SJCRH30 (cell line): ENCODE measurements around the gene RAB4B. TPM values are rescaled to one million over a fixed set of nuclear protein-coding genes. Genes with fewer than 3 reads are reported as not detected.
A peak's percentile ranks its signal among the peaks of the same experiment; 100 is the strongest.
"Not testable (repeated sequence)": the region's sequence is repeated elsewhere in the genome, so short reads cannot be mapped to it uniquely, and the experiment has no call there.

Experiments used
- DNase-seq, 2 experiments: peaks; one replicate each; pipeline ENCODE4 v3.0.0-alpha.2; 2015 to 2020
- H3K27ac ChIP-seq: fragments of 250-450 bp; sonication (Bioruptor Pico); 2 replicates; pipeline ENCODE4 v1.5.1; 2020; ENCODE audit warnings: mild to moderate bottlenecking, moderate library complexity
- H3K27me3 ChIP-seq: fragments of 250-450 bp; sonication (Bioruptor Pico); 2 replicates; pipeline ENCODE4 v1.5.1; 2020; ENCODE audit warnings: mild to moderate bottlenecking, moderate library complexity
- H3K36me3 ChIP-seq: fragments of 250-450 bp; sonication (Bioruptor Pico); 2 replicates; pipeline ENCODE4 v1.5.1; 2020; ENCODE audit warnings: mild to moderate bottlenecking, moderate library complexity
- H3K4me1 ChIP-seq: fragments of 250-450 bp; sonication (Bioruptor Pico); 2 replicates; pipeline ENCODE4 v1.5.1; 2020; ENCODE audit warnings: mild to moderate bottlenecking, moderate library complexity
- H3K4me3 ChIP-seq: fragments of 250-450 bp; sonication (Bioruptor Pico); 2 replicates; pipeline ENCODE4 v1.5.1; 2020; ENCODE audit warnings: mild to moderate bottlenecking, moderate library complexity
- H3K9me3 ChIP-seq: fragments of 250-450 bp; sonication (Bioruptor Pico); replicated peaks from 2 replicates; pipeline ENCODE4 v1.5.1; 2020; ENCODE audit warnings: mild to moderate bottlenecking, moderate library complexity
- total RNA-seq: library from RNA; depleted of rRNA; stranded (reverse); fragments of >200 nt; shearing (Covaris generic); gene quantifications from 2 replicates; pipeline ENCODE4 v1.2.3, GENCODE V29; 2014

The RAB4B gene
- total RNA-seq, 1 experiment from 2014 or later, result 11.1 TPM

DNA sequence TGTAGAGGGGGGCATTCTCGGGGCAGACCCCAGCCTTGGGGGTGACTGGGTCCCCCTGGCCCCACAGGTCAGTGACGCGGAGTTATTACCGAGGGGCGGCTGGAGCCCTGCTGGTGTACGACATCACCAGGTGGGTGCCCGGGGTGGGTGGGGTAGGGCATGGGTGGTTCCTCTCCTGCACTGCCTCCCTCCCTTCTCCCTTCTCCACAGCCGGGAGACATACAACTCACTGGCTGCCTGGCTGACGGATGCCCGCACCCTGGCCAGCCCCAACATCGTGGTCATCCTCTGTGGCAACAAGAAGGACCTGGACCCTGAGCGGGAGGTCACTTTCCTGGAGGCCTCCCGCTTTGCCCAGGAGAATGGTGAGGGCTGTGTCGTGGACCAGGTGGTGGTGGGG lies 5.7 kb downstream of the RAB4B start:
- H3K4me3 ChIP-seq, result no peak overlapping the region
- no peaks in the 10 kb centered on the region for H3K36me3 ChIP-seq
- DNase-seq, result no peak

DNA sequence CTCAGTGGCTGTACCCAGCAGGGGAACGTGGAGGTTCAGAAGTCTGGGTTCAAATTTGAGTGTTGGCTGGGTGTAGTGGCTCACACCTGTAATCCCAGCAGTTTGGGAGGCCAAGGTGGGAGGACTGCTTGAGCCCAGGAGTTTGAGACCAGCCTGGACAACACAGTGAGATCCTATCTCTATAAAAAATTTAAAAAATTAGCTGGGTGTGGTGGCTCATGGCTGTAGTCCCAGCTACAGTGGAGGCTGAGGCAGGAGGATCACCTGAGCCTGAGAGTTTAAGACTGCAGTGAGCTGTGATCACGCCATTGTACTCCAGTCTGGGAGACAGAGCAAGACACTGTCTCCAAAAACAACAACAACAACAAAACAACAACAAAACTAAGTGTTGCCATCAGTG lies 6.1 kb downstream of the RAB4B start:
- not testable (repeated sequence) for H3K9me3 ChIP-seq, H3K36me3 ChIP-seq, H3K27me3 ChIP-seq, H3K4me1 ChIP-seq, H3K4me3 ChIP-seq, H3K27ac ChIP-seq, DNase-seq

More for the DNA sequence above, 5.7 kb downstream of the RAB4B start:
- no peak overlapping the region for H3K27ac ChIP-seq
- no peaks in the 10 kb centered on the region for H3K4me1 ChIP-seq
- no peaks in the 10 kb centered on the region for H3K27me3 ChIP-seq
- no peaks in the 10 kb centered on the region for H3K9me3 ChIP-seq

DNA sequence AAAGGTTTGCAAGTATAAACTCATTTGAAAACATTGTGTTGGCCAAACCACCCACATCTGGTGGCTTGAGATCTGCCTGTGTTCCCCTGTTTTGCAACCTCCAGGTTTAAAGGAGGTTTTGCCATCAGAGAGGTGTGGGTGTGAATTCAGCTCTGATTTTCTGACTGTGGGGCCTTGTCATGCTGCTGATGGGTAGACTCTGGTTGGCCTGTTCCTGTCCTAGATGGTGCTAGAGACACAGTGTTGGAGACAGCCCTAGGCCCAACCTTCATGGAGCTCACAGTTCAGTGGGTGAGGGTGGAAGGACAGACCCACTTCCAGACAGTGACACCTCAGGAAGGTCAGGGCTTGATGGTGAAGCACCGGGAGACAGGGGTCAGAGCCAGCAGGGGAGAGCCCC lies 7.5 kb downstream of the RAB4B start:
- H3K4me1 ChIP-seq, result no peaks in the 10 kb centered on the region
- no peaks in the 10 kb centered on the region for H3K9me3 ChIP-seq
- H3K4me3 ChIP-seq, result no peak overlapping the region
- DNase-seq, result no peak
- H3K36me3 ChIP-seq, result no peaks in the 10 kb centered on the region
- H3K27ac ChIP-seq, result no peak overlapping the region
- no peaks in the 10 kb centered on the region for H3K27me3 ChIP-seq

DNA sequence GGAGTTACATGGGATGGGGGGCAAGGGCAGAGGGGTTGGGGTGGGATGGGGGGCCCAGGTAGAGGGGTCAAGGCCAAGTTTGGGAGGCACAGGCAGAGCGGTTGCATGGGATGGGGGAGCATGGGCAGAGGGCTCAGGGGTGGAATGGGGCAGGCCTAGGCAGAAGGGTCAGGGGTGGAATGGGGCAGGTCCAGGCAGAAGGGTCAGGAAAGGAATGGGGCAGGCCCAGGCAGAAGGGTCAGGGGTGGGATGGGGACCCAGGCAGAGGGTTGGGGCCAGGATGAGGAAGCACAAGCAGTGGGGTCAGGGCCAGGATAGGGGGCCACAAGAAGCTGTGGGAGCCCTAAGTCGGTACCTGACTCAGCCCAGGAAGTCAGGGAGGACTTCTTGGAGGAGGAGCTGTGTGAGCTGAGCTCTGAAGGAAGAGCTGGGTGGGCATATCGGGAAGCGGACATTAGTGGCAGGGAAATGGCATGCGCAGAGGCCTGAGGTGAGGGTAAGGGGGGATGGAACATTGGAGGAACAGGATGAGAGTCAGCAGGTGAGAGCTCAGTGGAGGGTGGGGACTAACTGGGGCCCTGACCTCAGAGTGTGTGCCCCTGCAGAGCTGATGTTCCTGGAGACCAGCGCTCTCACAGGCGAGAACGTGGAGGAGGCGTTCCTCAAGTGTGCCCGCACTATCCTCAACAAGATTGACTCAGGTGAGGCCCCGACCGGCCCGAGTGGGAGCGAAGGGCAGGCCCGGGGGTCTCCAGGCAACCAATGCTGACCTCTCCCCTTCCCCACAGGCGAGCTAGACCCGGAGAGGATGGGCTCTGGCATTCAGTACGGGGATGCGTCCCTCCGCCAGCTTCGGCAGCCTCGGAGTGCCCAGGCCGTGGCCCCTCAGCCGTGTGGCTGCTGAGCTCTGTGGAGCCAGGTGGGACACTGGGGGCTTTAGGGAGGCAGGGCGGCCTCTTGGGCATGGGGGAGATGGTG lies 8.3 kb downstream of the RAB4B start:
- Histone ChIP-seq H3K36me3 (no peaks in the 10 kb centered on the region), H3K9me3 (no peaks in the 10 kb centered on the region), H3K27ac (no peak overlapping the region), H3K27me3 (no peaks in the 10 kb centered on the region), H3K4me3 (no peak overlapping the region), H3K4me1 (no peaks in the 10 kb centered on the region)
- no peak for DNase-seq

DNA sequence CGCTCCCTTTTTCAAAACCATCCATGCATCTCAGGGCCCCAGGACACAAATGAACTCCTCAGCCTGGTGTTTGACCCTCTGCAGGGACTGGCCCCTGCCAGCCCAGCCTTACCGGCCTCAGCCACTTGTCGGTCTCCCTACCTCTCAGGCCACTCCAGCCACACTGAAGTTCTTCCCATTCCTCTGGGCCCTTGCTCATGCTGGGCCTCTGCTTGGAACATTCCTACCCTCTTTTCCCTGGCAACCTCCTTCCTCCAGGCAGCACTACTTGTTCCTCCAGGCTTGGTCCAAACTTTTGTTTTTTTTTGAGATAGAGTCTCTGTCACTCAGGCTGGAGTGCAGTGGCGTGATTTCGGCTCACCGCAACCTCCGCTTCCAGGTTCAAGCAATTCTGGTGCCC lies 13.3 kb downstream of the RAB4B start:
- Histone ChIP-seq H3K27me3 (no peaks in the 10 kb centered on the region), H3K9me3 (no peaks in the 10 kb centered on the region), H3K36me3 (no peaks in the 10 kb centered on the region), H3K4me3 (no peak overlapping the region), H3K4me1 (no peaks in the 10 kb centered on the region), H3K27ac (no peak overlapping the region)
- DNase-seq, result no peak

DNA sequence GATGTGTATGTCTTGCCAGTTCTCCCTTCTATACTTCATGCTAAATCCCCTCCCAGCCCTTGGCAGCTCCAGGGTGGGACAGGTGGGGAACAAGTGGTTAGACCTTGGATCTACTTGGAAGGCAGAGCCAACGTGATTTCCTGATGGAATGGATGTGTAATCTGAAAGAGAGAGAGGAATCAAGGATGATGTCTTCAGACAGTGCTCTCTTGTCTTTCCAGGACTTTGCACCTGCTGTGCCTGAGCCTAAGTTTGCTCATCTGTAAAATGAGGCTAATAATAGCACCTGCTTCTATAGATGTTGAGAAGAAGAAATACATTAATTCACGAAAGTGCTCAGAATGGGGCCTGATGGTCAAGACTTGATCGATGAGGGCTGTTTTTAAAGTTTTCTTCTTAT lies 13.9 kb downstream of the RAB4B start:
- H3K36me3 ChIP-seq, result no peaks in the 10 kb centered on the region
- no peaks in the 10 kb centered on the region for H3K27me3 ChIP-seq
- no peak overlapping the region for H3K4me3 ChIP-seq
- no peaks in the 10 kb centered on the region for H3K4me1 ChIP-seq
- H3K27ac ChIP-seq, result no peak overlapping the region
- no peak for DNase-seq
- no peaks in the 10 kb centered on the region for H3K9me3 ChIP-seq

DNA sequence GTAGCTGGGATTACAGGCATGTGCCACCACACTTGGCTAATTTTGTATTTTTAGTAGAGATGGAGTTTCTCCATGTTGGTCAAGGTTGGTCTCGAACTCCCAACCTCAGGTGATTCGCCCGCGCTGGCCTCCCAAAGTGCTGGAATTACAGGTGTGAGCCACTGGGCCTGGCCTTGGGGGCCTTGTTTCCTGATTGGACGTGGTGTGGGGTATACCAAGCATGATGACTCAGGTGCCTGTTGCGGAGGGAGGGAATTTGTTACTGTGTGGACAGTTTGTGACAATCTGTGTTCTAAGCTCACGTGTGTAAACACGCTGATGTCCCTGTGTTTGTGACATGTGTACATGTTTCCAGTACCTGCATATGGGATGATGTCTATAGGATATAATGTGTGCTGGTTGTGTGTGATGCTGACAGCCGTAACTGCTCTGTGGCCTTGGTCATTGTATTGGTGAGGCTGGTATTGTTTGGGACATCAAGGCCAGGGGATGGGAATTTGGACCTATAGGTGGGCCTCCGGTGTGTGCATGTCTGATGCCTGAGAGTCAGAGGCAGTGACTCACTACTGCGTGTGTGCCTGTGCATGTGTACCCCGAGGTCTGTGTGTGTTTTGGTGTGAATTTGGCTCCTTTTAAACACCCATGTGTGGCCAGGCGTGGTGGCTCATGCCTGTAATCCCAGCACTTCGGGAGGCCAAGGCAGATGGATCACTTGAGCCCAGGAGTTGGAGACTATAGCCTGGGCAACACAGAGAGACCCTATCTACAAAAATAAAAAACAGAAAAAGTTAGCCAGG lies 19.3 kb downstream of the RAB4B start:
- Histone ChIP-seq H3K36me3 (peaks cover 12% of the 10 kb centered on the region), H3K9me3 (no peaks in the 10 kb centered on the region), H3K4me1 (no peaks in the 10 kb centered on the region), H3K4me3 (no peak overlapping the region), H3K27me3 (no peaks in the 10 kb centered on the region), H3K27ac (no peak overlapping the region)
- no peak for DNase-seq

DNA sequence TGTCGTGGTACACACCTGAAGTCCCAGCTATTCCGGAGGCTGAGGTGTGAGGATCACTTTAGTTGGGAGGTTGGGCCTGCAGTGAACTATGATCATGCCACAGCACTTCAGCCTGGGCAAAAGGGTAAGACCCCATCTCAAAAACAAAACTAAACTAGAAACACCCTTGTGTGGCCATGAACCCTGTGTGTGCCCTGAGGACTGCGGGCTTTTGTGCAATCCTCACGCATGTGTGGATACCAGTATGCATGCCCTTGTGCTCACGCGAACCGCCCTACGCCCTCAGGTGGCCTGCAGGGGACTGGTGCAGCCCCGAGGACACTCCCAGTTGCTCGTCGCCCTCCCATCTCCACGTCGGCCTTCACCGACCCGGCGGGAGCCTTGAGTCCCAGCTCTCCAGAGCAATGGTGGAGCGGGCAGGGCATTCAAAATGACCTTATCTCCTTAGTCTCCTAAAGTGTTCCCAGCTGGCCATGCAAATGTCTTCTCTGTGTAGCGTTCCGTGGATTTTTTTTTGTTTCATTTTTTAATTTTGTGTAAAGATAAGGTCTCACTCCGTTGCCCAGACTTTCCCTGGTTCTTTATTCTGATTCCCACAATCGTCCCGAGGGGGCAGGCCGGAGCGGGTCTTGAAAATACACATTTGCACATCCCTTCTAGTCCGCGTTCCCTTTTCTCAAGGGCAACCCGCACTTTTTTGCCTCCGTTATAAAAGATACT lies 20.1 kb downstream of the RAB4B start:
- DNase-seq, result peak; percentile 75
- H3K36me3 ChIP-seq, result peaks cover 16% of the 10 kb centered on the region
- H3K27ac ChIP-seq, result peak overlapping the region; percentile 28; the same call in 1 of the 2 replicates
- H3K4me3 ChIP-seq, result peak overlapping the region; percentile 63
- H3K4me1 ChIP-seq, result no peaks in the 10 kb centered on the region
- no peaks in the 10 kb centered on the region for H3K27me3 ChIP-seq
- no peaks in the 10 kb centered on the region for H3K9me3 ChIP-seq

DNA sequence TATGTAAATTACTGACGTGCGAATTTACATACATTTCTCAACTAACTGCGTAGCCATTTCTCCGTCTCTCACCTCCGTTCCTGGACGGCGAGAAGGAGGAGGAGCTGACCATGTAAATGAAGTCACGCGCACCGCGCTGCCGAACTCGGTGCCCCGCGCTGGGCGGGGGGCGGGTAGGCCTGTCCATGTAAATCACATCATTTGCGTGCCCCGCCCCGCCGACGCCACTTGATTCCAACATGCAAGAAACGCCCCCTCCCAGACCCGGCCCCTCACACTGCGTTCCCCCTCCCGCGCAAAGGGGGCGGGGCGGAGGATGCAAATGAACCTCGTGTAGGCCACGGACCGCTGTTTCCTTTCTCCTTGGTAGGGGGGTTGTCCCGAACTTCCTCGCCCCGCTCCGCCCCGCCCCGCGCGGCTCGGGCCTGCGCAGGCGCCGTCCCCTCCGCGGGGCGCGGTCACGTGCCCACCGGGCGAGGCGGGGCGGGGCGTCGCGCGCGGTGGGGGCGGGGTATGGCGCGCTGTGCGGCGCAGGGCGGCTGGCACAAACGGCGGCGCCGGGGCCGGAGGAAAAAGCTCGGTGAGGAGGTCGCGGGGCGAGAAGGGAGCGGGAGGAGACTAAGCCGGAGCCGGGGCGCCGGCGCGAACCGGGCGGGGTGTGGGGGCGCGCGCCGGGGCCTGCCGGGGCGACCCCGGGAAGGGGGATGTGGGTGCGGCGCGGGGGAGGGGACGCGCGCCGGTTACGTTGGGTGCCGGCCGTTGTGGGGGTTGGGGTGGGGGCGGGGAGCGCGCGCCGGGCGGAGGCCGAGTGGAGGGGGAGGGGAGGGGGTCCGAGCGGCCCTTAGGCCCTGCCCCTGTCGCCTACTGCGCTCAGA lies 20.9 kb downstream of the RAB4B start, which contains the start of gene EGLN2:
Gene EGLN2 (plus strand): TSS at position 509 of the 875 bp plus-strand sequence. CDS start 1,382 bp downstream, outside the sequence.
- Histone ChIP-seq H3K36me3 (peaks cover 19% of the 10 kb centered on the region), H3K4me3 (peak within 1 kb of the TSS; percentile 63), H3K27me3 (no peaks in the 10 kb centered on the region), H3K4me1 (no peaks in the 10 kb centered on the region), H3K27ac (peak within 1 kb of the TSS; percentile 34), H3K9me3 (no peaks in the 10 kb centered on the region)
- peak; percentile 100 for DNase-seq

DNA sequence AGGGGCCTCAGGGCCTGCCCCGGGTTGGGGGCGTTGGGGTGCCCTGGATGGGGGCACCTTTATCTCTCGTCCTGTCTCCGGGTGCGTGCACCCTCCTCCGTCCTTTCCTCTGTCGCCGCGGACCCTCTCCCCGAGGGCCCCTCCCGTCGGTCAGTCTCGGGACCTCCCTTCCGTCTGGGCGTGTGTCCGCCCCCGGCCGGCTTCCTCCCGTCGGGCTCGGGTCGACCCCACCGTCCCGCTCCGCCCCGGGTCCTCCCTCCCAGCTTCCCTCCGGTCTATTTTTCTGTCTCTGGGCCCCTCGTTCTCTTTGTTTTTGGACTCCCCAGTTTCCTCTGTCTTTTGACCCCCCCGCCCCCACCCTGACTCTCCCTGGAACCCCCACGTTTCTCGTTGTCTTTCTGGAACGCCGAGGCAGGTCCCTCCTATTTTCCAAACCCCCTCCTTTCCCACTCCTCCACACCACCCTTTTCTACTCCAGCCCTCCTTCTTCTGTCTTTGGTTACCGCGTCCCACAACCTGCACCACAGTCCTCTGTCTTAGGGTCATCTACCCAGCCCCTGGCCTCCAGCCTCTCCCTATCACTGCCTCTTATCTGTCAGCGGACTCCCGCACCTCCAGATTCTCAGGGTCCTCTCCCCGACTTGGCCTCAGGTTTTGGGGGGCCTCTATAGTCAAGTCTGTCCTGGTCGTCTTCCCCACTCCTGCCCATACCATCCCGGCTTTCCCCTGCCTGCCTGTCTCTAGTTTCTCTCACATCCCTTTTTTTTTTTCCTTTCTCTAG lies 21.7 kb downstream of the RAB4B start:
- Histone ChIP-seq H3K27me3 (no peaks in the 10 kb centered on the region), H3K27ac (peak overlapping the region; percentile 34), H3K4me3 (peak overlapping the region; percentile 63), H3K36me3 (peaks cover 25% of the 10 kb centered on the region), H3K4me1 (no peaks in the 10 kb centered on the region), H3K9me3 (no peaks in the 10 kb centered on the region)
- DNase-seq, result peak; percentile 43 to 48

DNA sequence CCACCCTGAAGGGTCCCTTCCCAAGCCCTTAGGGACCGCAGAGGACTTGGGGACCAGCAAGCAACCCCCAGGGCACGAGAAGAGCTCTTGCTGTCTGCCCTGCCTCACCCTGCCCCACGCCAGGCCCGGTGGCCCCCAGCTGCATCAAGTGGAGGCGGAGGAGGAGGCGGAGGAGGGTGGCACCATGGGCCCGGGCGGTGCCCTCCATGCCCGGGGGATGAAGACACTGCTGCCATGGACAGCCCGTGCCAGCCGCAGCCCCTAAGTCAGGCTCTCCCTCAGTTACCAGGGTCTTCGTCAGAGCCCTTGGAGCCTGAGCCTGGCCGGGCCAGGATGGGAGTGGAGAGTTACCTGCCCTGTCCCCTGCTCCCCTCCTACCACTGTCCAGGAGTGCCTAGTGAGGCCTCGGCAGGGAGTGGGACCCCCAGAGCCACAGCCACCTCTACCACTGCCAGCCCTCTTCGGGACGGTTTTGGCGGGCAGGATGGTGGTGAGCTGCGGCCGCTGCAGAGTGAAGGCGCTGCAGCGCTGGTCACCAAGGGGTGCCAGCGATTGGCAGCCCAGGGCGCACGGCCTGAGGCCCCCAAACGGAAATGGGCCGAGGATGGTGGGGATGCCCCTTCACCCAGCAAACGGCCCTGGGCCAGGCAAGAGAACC lies 22.4 kb downstream of the RAB4B start:
- no peaks in the 10 kb centered on the region for H3K9me3 ChIP-seq
- H3K27me3 ChIP-seq, result no peaks in the 10 kb centered on the region
- H3K27ac ChIP-seq, result no peak overlapping the region
- no peaks in the 10 kb centered on the region for H3K4me1 ChIP-seq
- H3K4me3 ChIP-seq, result peak overlapping the region; percentile 63
- H3K36me3 ChIP-seq, result peaks cover 27% of the 10 kb centered on the region
- no peak for DNase-seq

DNA sequence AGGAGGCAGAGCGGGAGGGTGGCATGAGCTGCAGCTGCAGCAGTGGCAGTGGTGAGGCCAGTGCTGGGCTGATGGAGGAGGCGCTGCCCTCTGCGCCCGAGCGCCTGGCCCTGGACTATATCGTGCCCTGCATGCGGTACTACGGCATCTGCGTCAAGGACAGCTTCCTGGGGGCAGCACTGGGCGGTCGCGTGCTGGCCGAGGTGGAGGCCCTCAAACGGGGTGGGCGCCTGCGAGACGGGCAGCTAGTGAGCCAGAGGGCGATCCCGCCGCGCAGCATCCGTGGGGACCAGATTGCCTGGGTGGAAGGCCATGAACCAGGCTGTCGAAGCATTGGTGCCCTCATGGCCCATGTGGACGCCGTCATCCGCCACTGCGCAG lies 22.9 kb downstream of the RAB4B start:
- DNase-seq, result no peak
- no peaks in the 10 kb centered on the region for H3K9me3 ChIP-seq
- H3K27me3 ChIP-seq, result no peaks in the 10 kb centered on the region
- no peak overlapping the region for H3K4me3 ChIP-seq
- H3K36me3 ChIP-seq, result peaks cover 33% of the 10 kb centered on the region
- H3K27ac ChIP-seq, result no peak overlapping the region
- no peaks in the 10 kb centered on the region for H3K4me1 ChIP-seq
